Prostate gland (tissue), 2 donors: ENCODE data around the gene CGN.

Source experiments
- CTCF ChIP-seq, 4 experiments: fragments of 200-600 bp in 2 of 4; fragments of 450-650 bp in 2 of 4; sonication (generic) in 2 of 4; IDR thresholded peaks; 1 replicate in 3 of 4; 2 replicates in 1 of 4; pipeline ENCODE4 v1.5.1; 2016 to 2019; ENCODE audit warnings: antibody characterized with exemption in 4 of 4, mild to moderate bottlenecking in 2 of 4, moderate library complexity in 2 of 4
- POLR2A ChIP-seq: fragments of 450-650 bp; IDR thresholded peaks from one replicate; pipeline ENCODE4 v1.6.1; 2016; ENCODE audit warnings: antibody characterized with exemption, mild to moderate bottlenecking

GRCh38 chr1:151556052-151556451, 44.9 kb downstream of the CGN start:
- TF ChIP-seq CTCF (IDR thresholded peaks at IDR 0.05), result no peak
- no peak for TF ChIP-seq POLR2A
